ENCODE data around the gene CCDC137. TPM values are rescaled to one million over a fixed set of nuclear protein-coding genes. Genes with fewer than 3 reads are reported as not detected.

Gene CCDC137
- total RNA-seq, 1 donor from 2014 or later: 14.9 TPM

DNA sequence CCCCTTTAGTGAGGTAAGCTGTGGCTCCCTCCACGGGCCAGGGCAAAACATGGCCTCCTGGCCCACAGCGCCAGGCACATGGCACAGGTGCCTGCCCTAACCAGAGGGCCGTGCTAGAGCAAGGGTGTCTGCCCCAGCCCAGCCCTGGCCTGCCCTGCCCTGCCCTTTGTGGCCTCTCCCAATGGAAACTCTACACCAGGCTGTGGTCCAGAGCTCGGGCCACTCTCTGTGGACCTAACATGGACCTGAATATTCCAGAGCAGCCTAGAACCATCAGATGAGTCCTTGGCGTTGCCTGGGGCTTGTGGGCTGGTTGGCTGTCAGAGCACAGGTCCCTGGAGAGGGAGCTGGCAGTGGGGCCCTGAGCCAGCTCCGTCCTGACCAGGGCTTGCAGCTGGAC lies 28.7 kb downstream of the CCDC137 start:
- Mint-ChIP-seq H3K27me3 (ENCODE audit: unreplicated experiment) (no peaks in the 10 kb centered on the region), H3K4me3 (ENCODE audit: unreplicated experiment) (no peak overlapping the region), H3K27ac (ENCODE audit: unreplicated experiment) (no peak overlapping the region), H3K9me3 (ENCODE audit: unreplicated experiment) (no peaks in the 10 kb centered on the region), H3K36me3 (ENCODE audit: unreplicated experiment) (peaks cover 12% of the 10 kb centered on the region), H3K4me1 (ENCODE audit: unreplicated experiment) (no peaks in the 10 kb centered on the region)
- DNase-seq (ENCODE audit: extremely low spot score, unreplicated experiment): no peak
- TF ChIP-seq, protein P1, sequence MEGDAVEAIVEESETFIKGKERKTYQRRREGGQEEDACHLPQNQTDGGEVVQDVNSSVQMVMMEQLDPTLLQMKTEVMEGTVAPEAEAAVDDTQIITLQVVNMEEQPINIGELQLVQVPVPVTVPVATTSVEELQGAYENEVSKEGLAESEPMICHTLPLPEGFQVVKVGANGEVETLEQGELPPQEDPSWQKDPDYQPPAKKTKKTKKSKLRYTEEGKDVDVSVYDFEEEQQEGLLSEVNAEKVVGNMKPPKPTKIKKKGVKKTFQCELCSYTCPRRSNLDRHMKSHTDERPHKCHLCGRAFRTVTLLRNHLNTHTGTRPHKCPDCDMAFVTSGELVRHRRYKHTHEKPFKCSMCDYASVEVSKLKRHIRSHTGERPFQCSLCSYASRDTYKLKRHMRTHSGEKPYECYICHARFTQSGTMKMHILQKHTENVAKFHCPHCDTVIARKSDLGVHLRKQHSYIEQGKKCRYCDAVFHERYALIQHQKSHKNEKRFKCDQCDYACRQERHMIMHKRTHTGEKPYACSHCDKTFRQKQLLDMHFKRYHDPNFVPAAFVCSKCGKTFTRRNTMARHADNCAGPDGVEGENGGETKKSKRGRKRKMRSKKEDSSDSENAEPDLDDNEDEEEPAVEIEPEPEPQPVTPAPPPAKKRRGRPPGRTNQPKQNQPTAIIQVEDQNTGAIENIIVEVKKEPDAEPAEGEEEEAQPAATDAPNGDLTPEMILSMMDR (IDR thresholded peaks at IDR 0.05): no peak

DNA sequence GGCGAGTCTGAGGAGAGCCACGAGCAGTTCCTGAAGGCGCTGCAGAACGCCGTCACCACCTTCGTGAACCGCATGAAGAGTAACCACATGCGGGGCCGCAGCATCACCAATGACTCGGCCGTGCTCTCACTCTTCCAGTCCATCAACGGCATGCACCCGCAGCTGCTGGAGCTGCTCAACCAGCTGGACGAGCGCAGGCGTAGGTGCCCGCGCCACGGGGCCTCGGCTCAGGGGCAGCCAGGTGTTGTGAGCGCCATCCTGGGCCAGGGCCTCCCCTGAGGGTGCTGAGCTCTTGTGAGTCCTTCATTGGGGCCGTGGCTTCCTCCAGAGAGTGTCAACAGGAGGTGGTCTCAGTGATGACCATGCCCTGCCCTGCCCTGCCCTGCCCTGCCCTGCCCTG lies 29.3 kb downstream of the CCDC137 start:
- TF ChIP-seq, protein P1 (IDR thresholded peaks at IDR 0.05): no peak
- H3K4me1 Mint-ChIP-seq (ENCODE audit: unreplicated experiment): peaks cover 3% of the 10 kb centered on the region
- H3K36me3 Mint-ChIP-seq (ENCODE audit: unreplicated experiment): peaks cover 12% of the 10 kb centered on the region
- no peaks in the 10 kb centered on the region for H3K27me3 Mint-ChIP-seq (ENCODE audit: unreplicated experiment)
- H3K27ac Mint-ChIP-seq (ENCODE audit: unreplicated experiment): no peak overlapping the region
- H3K9me3 Mint-ChIP-seq (ENCODE audit: unreplicated experiment): no peaks in the 10 kb centered on the region
- H3K4me3 Mint-ChIP-seq (ENCODE audit: unreplicated experiment): no peak overlapping the region
- no peak for DNase-seq (ENCODE audit: extremely low spot score, unreplicated experiment)

DNA sequence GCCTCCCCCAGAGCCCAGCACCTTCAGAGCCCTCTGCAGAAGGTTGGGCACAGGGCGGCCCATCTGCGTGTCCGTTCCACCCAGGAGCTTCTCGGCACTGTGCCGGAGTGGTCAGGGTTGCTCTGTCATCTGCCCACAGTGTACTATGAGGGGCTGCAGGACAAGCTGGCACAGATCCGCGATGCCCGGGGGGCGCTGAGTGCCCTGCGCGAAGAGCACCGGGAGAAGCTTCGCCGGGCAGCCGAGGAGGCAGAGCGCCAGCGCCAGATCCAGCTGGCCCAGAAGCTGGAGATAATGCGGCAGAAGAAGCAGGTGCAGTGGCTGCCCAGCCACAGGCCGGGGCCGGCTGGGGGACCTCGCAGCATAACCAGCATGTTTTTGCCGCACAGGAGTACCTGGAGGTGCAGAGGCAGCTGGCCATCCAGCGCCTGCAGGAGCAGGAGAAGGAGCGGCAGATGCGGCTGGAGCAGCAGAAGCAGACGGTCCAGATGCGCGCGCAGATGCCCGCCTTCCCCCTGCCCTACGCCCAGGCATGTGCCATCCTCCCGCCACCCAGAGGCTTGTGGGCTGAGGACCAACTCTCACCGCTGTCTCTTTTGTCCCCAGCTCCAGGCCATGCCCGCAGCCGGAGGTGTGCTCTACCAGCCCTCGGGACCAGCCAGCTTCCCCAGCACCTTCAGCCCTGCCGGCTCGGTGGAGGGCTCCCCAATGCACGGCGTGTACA lies 29.8 kb downstream of the CCDC137 start:
- Mint-ChIP-seq H3K27ac (ENCODE audit: unreplicated experiment) (no peak overlapping the region), H3K36me3 (ENCODE audit: unreplicated experiment) (peaks cover 11% of the 10 kb centered on the region), H3K27me3 (ENCODE audit: unreplicated experiment) (no peaks in the 10 kb centered on the region), H3K9me3 (ENCODE audit: unreplicated experiment) (no peaks in the 10 kb centered on the region), H3K4me1 (ENCODE audit: unreplicated experiment) (peaks cover 8% of the 10 kb centered on the region), H3K4me3 (ENCODE audit: unreplicated experiment) (no peak overlapping the region)
- TF ChIP-seq, protein P1 (IDR thresholded peaks at IDR 0.05): no peak
- DNase-seq (ENCODE audit: extremely low spot score, unreplicated experiment): no peak

DNA sequence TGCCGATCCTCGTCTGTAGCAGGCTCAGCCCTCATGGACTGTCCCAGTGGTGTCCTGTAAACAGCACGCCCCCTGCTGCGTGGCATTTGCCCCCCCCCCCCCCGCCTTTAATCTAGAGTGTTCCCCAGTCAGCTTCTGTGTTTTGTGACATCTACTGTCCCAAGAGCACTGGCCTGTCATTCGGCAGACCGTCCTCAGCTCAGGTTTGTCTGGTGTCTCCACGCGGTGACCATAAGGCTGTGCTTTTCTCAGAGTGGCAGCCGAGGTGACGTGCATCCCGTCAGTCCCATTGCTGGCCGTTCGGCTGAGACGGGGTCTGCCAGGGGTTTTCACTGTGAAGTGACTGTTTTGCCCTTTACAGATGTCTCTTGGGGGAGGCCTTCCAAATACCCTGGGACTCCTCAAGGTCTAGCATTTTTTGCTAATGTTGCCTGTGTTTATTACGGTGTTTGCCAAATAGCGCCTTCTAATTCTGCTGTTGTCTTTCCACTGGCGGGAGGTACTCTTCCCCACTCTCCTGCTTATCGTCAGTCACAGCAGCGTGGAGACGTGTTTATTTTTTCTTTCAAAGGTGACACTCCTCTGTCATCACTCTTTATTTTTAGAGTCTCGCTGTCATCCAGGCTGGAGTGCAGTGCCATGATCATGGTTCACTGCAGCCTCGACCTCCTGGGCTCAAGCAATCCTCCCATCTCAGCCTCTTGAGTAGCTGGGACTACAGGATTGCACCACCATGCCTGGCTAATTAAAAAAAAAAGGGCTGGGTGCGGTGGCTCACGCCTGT lies 30.9 kb downstream of the CCDC137 start:
- H3K4me1 Mint-ChIP-seq (ENCODE audit: unreplicated experiment): peaks cover 19% of the 10 kb centered on the region
- no peaks in the 10 kb centered on the region for H3K27me3 Mint-ChIP-seq (ENCODE audit: unreplicated experiment)
- TF ChIP-seq, protein P1 (IDR thresholded peaks at IDR 0.05): no peak
- H3K4me3 Mint-ChIP-seq (ENCODE audit: unreplicated experiment): no peak overlapping the region
- no peak overlapping the region for H3K27ac Mint-ChIP-seq (ENCODE audit: unreplicated experiment)
- H3K36me3 Mint-ChIP-seq (ENCODE audit: unreplicated experiment): peaks cover 10% of the 10 kb centered on the region
- H3K9me3 Mint-ChIP-seq (ENCODE audit: unreplicated experiment): no peaks in the 10 kb centered on the region
- DNase-seq (ENCODE audit: extremely low spot score, unreplicated experiment): no peak
